Heart right ventricle (tissue), 16 donors: ENCODE results near the gene WWP2. TPM values are rescaled to one million over a fixed set of nuclear protein-coding genes. Genes with fewer than 3 reads are reported as not detected.

Source experiments
- ATAC-seq, 8 donors: fragments of 200-7000 bp; cut with Tn5 transposase; one replicate each; pipeline ENCODE4 v1.9.1; 2020; ENCODE audit warnings: mild to moderate bottlenecking in 8 of 8, moderate library complexity in 8 of 8, moderate number of reproducible peaks in 1 of 8
- DNase-seq, 2 donors: peaks; one replicate each; pipeline ENCODE4 v3.0.0-alpha.2; 2020
- H3K27ac ChIP-seq, 10 donors: fragments of 200-600 bp; sonication (generic) in 2 of 10; one replicate each; pipeline versions ENCODE4 v1.5.0 to v1.8.0; 2020 to 2022; ENCODE audit warnings: mild to moderate bottlenecking in 3 of 10
- H3K27me3 ChIP-seq, 7 donors: fragments of 200-600 bp; one replicate each; pipeline ENCODE4 v1.8.0; 2021 to 2022; ENCODE audit warnings: mild to moderate bottlenecking in 2 of 7
- H3K36me3 ChIP-seq, 9 donors: fragments of 200-600 bp; sonication (generic) in 1 of 9; one replicate each; pipeline versions ENCODE4 v1.5.0 to v1.8.0; 2020 to 2022; ENCODE audit warnings: mild to moderate bottlenecking in 2 of 9
- H3K4me1 ChIP-seq, 9 donors: fragments of 200-600 bp; sonication (generic) in 1 of 9; one replicate each; pipeline versions ENCODE4 v1.5.0 to v1.8.0; 2020 to 2022; ENCODE audit warnings: mild to moderate bottlenecking in 4 of 9
- H3K4me3 ChIP-seq, 10 donors: fragments of 200-600 bp; sonication (generic) in 2 of 10; one replicate each; pipeline versions ENCODE4 v1.5.0 to v1.8.0; 2020 to 2022; ENCODE audit warnings: mild to moderate bottlenecking in 7 of 10, moderate library complexity in 2 of 10
- H3K9me3 ChIP-seq, 11 donors: fragments of 200-600 bp in 10 of 11; sonication (generic) in 2 of 11; one replicate each; pipeline versions ENCODE4 v1.5.0 to v1.8.0; 2013 to 2022; ENCODE audit warnings: mild to moderate bottlenecking in 2 of 11, control low read depth in 1 of 11, moderate library complexity in 1 of 11
- CTCF ChIP-seq, 9 donors: fragments of 200-600 bp; sonication (generic) in 2 of 9; IDR thresholded peaks; one replicate each; pipeline versions ENCODE4 v1.5.0 to v1.8.0; 2021 to 2022; ENCODE audit warnings: antibody characterized with exemption in 9 of 9, mild to moderate bottlenecking in 5 of 9, moderate library complexity in 1 of 9
- WGBS, 2 donors: extraction: QIAGEN DNeasy Blood & Tissue Kit; methylation state at CpG; one replicate each; pipeline ENCODE4 v1.1.7; 2013; ENCODE audit warnings: inconsistent platforms in 1 of 2; 5-methylcytosine and 5-hydroxymethylcytosine counted together
- intact Hi-C, 10 donors: fragments of 100-400 bp; cut with DNase I; formaldehyde crosslinking; loops; one replicate each; pipeline versions ENCODE4 v1.11.1 to v1.14.2; 2022
- polyA plus RNA-seq, 2 donors: library from polyadenylated mRNA; stranded (reverse); fragments of 200-250 nt; gene quantifications; one replicate each; pipeline ENCODE4 v1.2.3, GENCODE V29; 2013
- total RNA-seq, 10 donors: library from RNA; stranded (reverse); fragmentation: NEBNext Ultra II Directional in 3 of 10; extraction: Animal tissue kit (Norgen Biotek cat#: 25700) in 3 of 10; gene quantifications; one replicate each; pipeline versions ENCODE4 v1.2.1 to v1.2.4, GENCODE V29; 2021 to 2023
- donor health status: Arrhythmogenic right ventricular cardiomyopathy.
- donor health status: ischemic (EF 13 %, LVEDD 7.1; RV severe dilation, severe dysfunction).
- donor health status: healthy with polysubstance abuse.
- donor health status: DM: no; HTN: yes; CAD: no.
- donor health status: DM: no; HTN: no; CAD: no.
- donor health status: ischemic (EF 25% LVEDD 6.9; RV normal size, moderate dysfunction).
- donor health status: ischemic (EF 25% LVEDD 5.7; RV mildly dilated, moderate dysfunction).
- donor health status: healthy.
- donor health status: DM: yes; HTN: yes; CAD: no.
- donor health status: Ischemic cardiomyopathy.
- donor health status: ischemic (EF 35%, LVEDD 5.7; RV mildly dilated, moderate dysfunction).
- donor health status: nonischemic (EF 11% LVEDD 7.7; RV severe dilation, severe dysfunction).
- donor health status: DM: yes; HTN: yes; CAD: no.
- donor health status: PGD.
- donor health status: ischemic (EF 29% LVEDD 5.4; RV normal size, mild dysfunction).
- donor health status: nonischemic (EF 23%, LVEDD 6.1; RV moderate dilation, normal function).

Gene WWP2
- total and polyA plus RNA-seq, 12 donors, result 9.0 to 31.1 (median 20.7) TPM

GRCh38 chr16:69732101-69732500, 30.0 kb upstream of the WWP2 start:
- no peaks in the 10 kb centered on the region for H3K27me3 ChIP-seq
- no peak for TF ChIP-seq CTCF (IDR thresholded peaks at IDR 0.05)
- DNase-seq (no peak), ATAC-seq (no peak)
- no peak overlapping the region for H3K27ac ChIP-seq
- intact Hi-C loops, result no loop called here
- H3K36me3 ChIP-seq, result no peaks in the 10 kb centered on the region
- 95 to 98% methylated on average over 6 of the region's 6 CpGs for WGBS, 2 donors
- no peaks in the 10 kb centered on the region for H3K9me3 ChIP-seq
- H3K4me3 ChIP-seq, result no peak overlapping the region
- H3K4me1 ChIP-seq, result peaks cover 2 to 23% (median 11%) of the 10 kb centered on the region in 9 donors

GRCh38 chr16:69741519-69741918, 20.6 kb upstream of the WWP2 start:
- H3K27ac ChIP-seq, result peak overlapping the region in 7 of 10 donors; percentile 2 to 66 (median 36)
- H3K36me3 ChIP-seq, result peaks cover 0 to 71% (median 47%) of the 10 kb centered on the region in 9 donors
- no peak overlapping the region for H3K4me3 ChIP-seq
- no peaks in the 10 kb centered on the region for H3K9me3 ChIP-seq
- intact Hi-C loops, result no loop called here
- ATAC-seq, result no peak
- no peaks in the 10 kb centered on the region for H3K27me3 ChIP-seq
- 66 to 82% methylated on average over 8 of the region's 8 CpGs for WGBS, 2 donors
- peaks cover 0 to 35% (median 13%) of the 10 kb centered on the region in 9 donors for H3K4me1 ChIP-seq
- no peak for TF ChIP-seq CTCF (IDR thresholded peaks at IDR 0.05)
- DNase-seq, result no peak

- Histone ChIP-seq H3K4me3 (no peak overlapping the region), H3K27ac (peak overlapping the region in 5 of 10 donors; percentile 5 to 66 (median 49)), H3K9me3 (no peaks in the 10 kb centered on the region), H3K36me3 (peaks cover 0 to 78% (median 51%) of the 10 kb centered on the region in 9 donors), H3K27me3 (no peaks in the 10 kb centered on the region), H3K4me1 (peaks cover 0 to 28% (median 13%) of the 10 kb centered on the region in 9 donors)
- ATAC-seq (peak in 7 of 8 donors; percentile 53 to 70 (median 65)), DNase-seq (peak; percentile 80 to 82)
- TF ChIP-seq CTCF (IDR thresholded peaks at IDR 0.05), result no peak
- WGBS, 2 donors, result 71 to 74% methylated on average over 37 to 41 of the region's 41 CpGs
- intact Hi-C loops, result loop anchor here in 1 of 10 donors (2.0 kb wide), 1 partner anchor 15 kb away; the partner anchor contains the start of gene NQO1
Measured at GRCh38 chr16:69741951-69742904, 19.9 kb upstream of the WWP2 start.

- 94% methylated on average over 35 of the region's 35 CpGs for WGBS, 2 donors
- no peak overlapping the region for H3K27ac ChIP-seq
- peaks cover 0 to 17% (median 13%) of the 10 kb centered on the region in 9 donors for H3K4me1 ChIP-seq
- peaks cover 0 to 100% (median 73%) of the 10 kb centered on the region in 9 donors for H3K36me3 ChIP-seq
- H3K4me3 ChIP-seq, result no peak overlapping the region
- no peaks in the 10 kb centered on the region for H3K9me3 ChIP-seq
- no peak for TF ChIP-seq CTCF (IDR thresholded peaks at IDR 0.05)
- intact Hi-C loops, result no loop called here
- no peaks in the 10 kb centered on the region for H3K27me3 ChIP-seq
- no peak for ATAC-seq
- no peak for DNase-seq
Measured at GRCh38 chr16:69744363-69745231, 17.5 kb upstream of the WWP2 start.
